Loucy (cell line): ENCODE data around the gene MAP7D1.

Experiments
- CTCF ChIP-seq: fragments of 200-600 bp; sonication (generic); conservative IDR thresholded peaks from 2 replicates; pipeline ENCODE4 v1.5.1; 2014; ENCODE audit warnings: mild to moderate bottlenecking, antibody characterized with exemption, low read length
- EZH2phosphoT487 ChIP-seq: fragments of 200-600 bp; IDR thresholded peaks from 2 replicates; pipeline ENCODE4 v1.6.1; 2018; ENCODE audit warnings: antibody characterized with exemption, mild to moderate bottlenecking, moderate library complexity, borderline replicate concordance

- TF ChIP-seq CTCF (no peak), EZH2phosphoT487 (no peak)
Observed at GRCh38 chr1:36143424-36143823, 12.5 kb upstream of the MAP7D1 start.
